ENCODE results near the gene TSPOAP1.

TSPOAP1 gene

DNA sequence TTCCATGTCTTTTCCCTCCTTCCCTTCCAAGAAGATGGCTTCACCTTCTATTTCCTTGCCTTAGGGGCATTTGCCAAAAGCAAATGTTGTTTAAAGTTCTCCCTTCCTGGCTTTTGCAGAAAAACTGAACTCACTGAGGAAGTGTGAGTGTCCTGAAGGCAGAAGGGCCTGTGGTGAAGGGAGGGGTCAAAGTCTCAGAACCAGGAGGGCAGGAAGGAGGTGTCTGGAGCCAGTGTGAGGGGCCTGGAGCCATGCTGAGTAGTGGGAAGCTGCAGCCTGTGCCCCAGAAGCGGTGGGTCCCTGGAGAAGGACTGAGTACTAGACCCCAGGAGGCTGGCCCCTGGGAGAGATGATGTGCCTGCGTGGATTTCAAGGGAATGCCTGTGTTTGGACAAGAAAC is 47.2 kb upstream of the TSPOAP1 start:
- no peaks in the 10 kb centered on the region for H3K27me3 ChIP-seq (ENCODE audit: insufficient read depth, poor library complexity, severe bottlenecking)
- H3K36me3 ChIP-seq (ENCODE audit: low read depth), result no peaks in the 10 kb centered on the region
- H3K27ac ChIP-seq (ENCODE audit: poor library complexity, severe bottlenecking), result no peak overlapping the region
- no peak for TF ChIP-seq CTCF (IDR thresholded peaks at IDR 0.05; ENCODE audit: poor library complexity, severe bottlenecking)
- ATAC-seq (ENCODE audit: low read depth), result no peak
- peaks cover 4% of the 10 kb centered on the region for H3K4me1 ChIP-seq (ENCODE audit: insufficient read depth, poor library complexity, severe bottlenecking)
- no peaks in the 10 kb centered on the region for H3K9me3 ChIP-seq (ENCODE audit: severe bottlenecking)
- DNase-seq (ENCODE audit: low spot score), result no peak
- H3K4me3 ChIP-seq (ENCODE audit: severe bottlenecking), result no peak overlapping the region

- DNase-seq (ENCODE audit: low spot score), result no peak
- Histone ChIP-seq H3K4me1 (ENCODE audit: insufficient read depth, poor library complexity, severe bottlenecking) (peaks cover 4% of the 10 kb centered on the region), H3K27ac (ENCODE audit: poor library complexity, severe bottlenecking) (no peak overlapping the region), H3K4me3 (ENCODE audit: severe bottlenecking) (no peak overlapping the region), H3K9me3 (ENCODE audit: severe bottlenecking) (no peaks in the 10 kb centered on the region), H3K27me3 (ENCODE audit: insufficient read depth, poor library complexity, severe bottlenecking) (no peaks in the 10 kb centered on the region), H3K36me3 (ENCODE audit: low read depth) (no peaks in the 10 kb centered on the region)
- ATAC-seq (ENCODE audit: low read depth), result no peak
- no peak for TF ChIP-seq CTCF (IDR thresholded peaks at IDR 0.05; ENCODE audit: poor library complexity, severe bottlenecking)
Observed at GRCh38 chr17:58375256-58375655, 46.7 kb upstream of the TSPOAP1 start.

DNA sequence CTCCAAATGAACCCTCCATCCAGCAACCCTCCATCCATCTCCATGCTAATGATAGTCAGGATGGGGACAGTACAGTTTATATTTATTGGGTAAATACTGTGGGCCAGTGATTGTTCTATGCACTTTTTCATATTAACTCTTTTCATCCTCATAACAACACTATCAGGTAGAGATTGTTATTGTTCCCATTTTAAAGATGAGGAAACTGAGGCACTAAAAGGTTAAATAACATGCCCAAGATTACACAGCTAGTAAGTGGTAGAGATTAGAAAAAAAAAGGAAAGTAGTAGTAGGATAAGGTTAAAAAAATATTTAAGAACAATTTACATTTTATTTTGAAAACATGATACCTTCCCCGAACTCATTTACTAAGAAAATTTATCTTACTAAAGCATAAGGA is 45.3 kb upstream of the TSPOAP1 start:
- H3K9me3 ChIP-seq (ENCODE audit: severe bottlenecking), result no peaks in the 10 kb centered on the region
- H3K36me3 ChIP-seq (ENCODE audit: low read depth), result no peaks in the 10 kb centered on the region
- DNase-seq (ENCODE audit: low spot score), result no peak
- peaks cover 4% of the 10 kb centered on the region for H3K4me1 ChIP-seq (ENCODE audit: insufficient read depth, poor library complexity, severe bottlenecking)
- no peak for TF ChIP-seq CTCF (IDR thresholded peaks at IDR 0.05; ENCODE audit: poor library complexity, severe bottlenecking)
- no peaks in the 10 kb centered on the region for H3K27me3 ChIP-seq (ENCODE audit: insufficient read depth, poor library complexity, severe bottlenecking)
- no peak overlapping the region for H3K27ac ChIP-seq (ENCODE audit: poor library complexity, severe bottlenecking)
- no peak for ATAC-seq (ENCODE audit: low read depth)
- H3K4me3 ChIP-seq (ENCODE audit: severe bottlenecking), result no peak overlapping the region

GRCh38 chr17:58373003-58373402 is 44.4 kb upstream of the TSPOAP1 start:
- Histone ChIP-seq H3K27ac (ENCODE audit: poor library complexity, severe bottlenecking) (no peak overlapping the region), H3K9me3 (ENCODE audit: severe bottlenecking) (no peaks in the 10 kb centered on the region), H3K27me3 (ENCODE audit: insufficient read depth, poor library complexity, severe bottlenecking) (no peaks in the 10 kb centered on the region), H3K36me3 (ENCODE audit: low read depth) (no peaks in the 10 kb centered on the region), H3K4me1 (ENCODE audit: insufficient read depth, poor library complexity, severe bottlenecking) (peaks cover 3% of the 10 kb centered on the region), H3K4me3 (ENCODE audit: severe bottlenecking) (no peak overlapping the region)
- ATAC-seq (ENCODE audit: low read depth) (no peak), DNase-seq (ENCODE audit: low spot score) (no peak)
- TF ChIP-seq CTCF (IDR thresholded peaks at IDR 0.05; ENCODE audit: poor library complexity, severe bottlenecking), result no peak

DNA sequence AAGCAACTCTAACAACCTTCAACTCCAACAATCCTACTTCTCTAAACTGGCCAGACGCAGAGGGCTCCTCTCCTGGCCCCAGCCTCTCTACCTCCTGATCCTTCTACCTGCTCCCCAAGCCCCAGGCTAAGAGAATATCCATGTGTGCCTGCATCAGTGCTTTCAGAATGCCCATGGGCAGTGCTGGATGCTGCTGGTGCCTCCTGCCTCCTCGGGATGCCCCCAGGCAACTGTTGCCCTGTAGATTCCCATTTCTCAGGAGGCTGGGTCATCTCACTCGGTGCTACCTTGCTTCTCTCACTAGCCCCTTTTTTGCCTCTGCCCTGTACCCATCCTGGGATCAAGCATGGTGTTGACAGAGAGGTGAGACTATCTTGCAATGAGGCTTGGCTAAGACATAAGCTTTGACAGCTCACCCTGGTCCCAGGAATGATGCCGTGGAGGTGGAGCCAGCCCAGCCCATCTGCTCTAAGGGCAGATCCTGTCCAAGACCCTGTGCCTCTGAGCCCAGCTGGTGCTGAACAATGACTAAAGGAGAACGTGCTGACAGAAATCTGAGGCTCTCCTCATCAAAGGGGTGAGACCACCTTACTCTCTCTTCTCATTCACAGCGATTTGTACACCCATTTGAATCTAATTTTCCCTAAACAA is 42.8 kb upstream of the TSPOAP1 start:
- ATAC-seq (ENCODE audit: low read depth) (no peak), DNase-seq (ENCODE audit: low spot score) (no peak)
- no peak for TF ChIP-seq CTCF (IDR thresholded peaks at IDR 0.05; ENCODE audit: poor library complexity, severe bottlenecking)
- Histone ChIP-seq H3K36me3 (ENCODE audit: low read depth) (no peaks in the 10 kb centered on the region), H3K4me3 (ENCODE audit: severe bottlenecking) (no peak overlapping the region), H3K27me3 (ENCODE audit: insufficient read depth, poor library complexity, severe bottlenecking) (no peaks in the 10 kb centered on the region), H3K27ac (ENCODE audit: poor library complexity, severe bottlenecking) (no peak overlapping the region), H3K4me1 (ENCODE audit: insufficient read depth, poor library complexity, severe bottlenecking) (no peaks in the 10 kb centered on the region), H3K9me3 (ENCODE audit: severe bottlenecking) (no peaks in the 10 kb centered on the region)
